GM12878 (cell line): ENCODE results near the gene FOXF1. TPM values are rescaled to one million over a fixed set of nuclear protein-coding genes. Genes with fewer than 3 reads are reported as not detected.

ENCODE experiments used
- ATAC-seq: fragments of 200-7000 bp; cut with Tn5 transposase; 3 replicates; pipeline ENCODE4 v1.9.1; 2020; ENCODE audit warnings: mild to moderate bottlenecking, moderate library complexity
- BruUV-seq: library from RNA; stranded (reverse); fragments of 400-500 nt; replicated peaks from 2 replicates; lab custom pipeline; 2021; lab: Mats Ljungman, UMichigan
- CTCF ChIA-PET: fragments of 300-600 bp; sonication (Branson Sonifier 250); formaldehyde crosslinking; extraction: SDS; loops from one replicate; lab custom pipeline; 2021; ENCODE audit warnings: inconsistent platforms; lab: Yijun Ruan, JAX
- POLR2A ChIA-PET: fragments of 350-600 bp; formaldehyde crosslinking; extraction: SDS; loops from one replicate; lab custom pipeline; 2021; ENCODE audit warnings: inconsistent platforms; lab: Charles Lee
- RAD21 ChIA-PET: fragments of 300-600 bp; sonication (Branson Sonifier 250); formaldehyde crosslinking; loops from one replicate; lab custom pipeline; 2023; ENCODE audit warnings: antibody characterized with exemption; ENCODE audit not compliant: unreplicated experiment; lab: Charles Lee
- SMC1A ChIA-PET: fragments of 300-600 bp; sonication (Branson Sonifier 250); formaldehyde crosslinking; loops from one replicate; lab custom pipeline; 2023; ENCODE audit not compliant: unreplicated experiment, uncharacterized antibody; lab: Charles Lee
- DNase-seq: peaks from one replicate; pipeline ENCODE4 v3.0.0-alpha.2; 2011; ENCODE audit warnings: low read depth, low spot score
- FAIRE-seq: peaks from 3 replicates; lab custom pipeline; 2011; peaks lifted over from hg19 to GRCh38; lab: Jason Lieb, UNC
- H2AFZ ChIP-seq: 2 replicates; pipeline ENCODE4 v1.6.0; 2011; ENCODE audit warnings: low read depth, low read length, control low read depth; ENCODE audit not compliant: control insufficient read depth
- H3K27ac ChIP-seq: 2 replicates; pipeline ENCODE4 v1.5.1; 2011; ENCODE audit warnings: control low read depth; ENCODE audit not compliant: control insufficient read depth, insufficient read depth
- H3K27me3 ChIP-seq, 2 experiments: replicated peaks in 1 of 2; 2 replicates each; pipeline versions ENCODE4 v1.6.0 to v1.6.1; 2011; ENCODE audit warnings: low read length in 1 of 2; ENCODE audit not compliant: control insufficient read depth in 2 of 2, insufficient read depth in 2 of 2
- H3K36me3 ChIP-seq, 2 experiments: 2 replicates each; pipeline ENCODE4 v1.5.1; 2011; ENCODE audit warnings: low read length in 1 of 2; ENCODE audit not compliant: control insufficient read depth in 2 of 2, insufficient read depth in 2 of 2
- H3K4me1 ChIP-seq: 2 replicates; pipeline ENCODE4 v1.6.1; 2011; ENCODE audit warnings: mild to moderate bottlenecking, low read length, moderate library complexity, mixed read lengths; ENCODE audit not compliant: control insufficient read depth, insufficient read depth
- H3K4me2 ChIP-seq: 2 replicates; pipeline ENCODE4 v1.6.0; 2011; ENCODE audit warnings: control low read depth; ENCODE audit not compliant: control insufficient read depth, insufficient read depth
- H3K4me3 ChIP-seq: fragments of 200-600 bp; sonication (generic); 2 replicates; pipeline ENCODE4 v1.5.1; 2016
- H3K79me2 ChIP-seq: 2 replicates; pipeline ENCODE4 v1.6.0; 2011; ENCODE audit warnings: low read length; ENCODE audit not compliant: control insufficient read depth, insufficient read depth
- H3K9ac ChIP-seq: 2 replicates; pipeline ENCODE4 v1.8.0; 2011; ENCODE audit warnings: low read length, control low read depth, mixed read lengths; ENCODE audit not compliant: control insufficient read depth, insufficient read depth
- H3K9me3 ChIP-seq: replicated peaks from 3 replicates; pipeline ENCODE4 v1.5.1; 2011; ENCODE audit warnings: mild to moderate bottlenecking, low read length; ENCODE audit not compliant: control insufficient read depth, insufficient read depth
- H4K20me1 ChIP-seq: 2 replicates; pipeline ENCODE4 v1.6.0; 2011; ENCODE audit not compliant: control insufficient read depth, insufficient read depth
- ASH2L ChIP-seq: fragments of 300-600, 200-600 bp; sonication (generic); IDR thresholded peaks from 2 replicates; pipeline ENCODE4 v1.6.1; 2017; ENCODE audit warnings: low read depth, mild to moderate bottlenecking, borderline replicate concordance
- CBFB ChIP-seq: IDR thresholded peaks from 2 replicates; pipeline ENCODE4 v1.6.1; 2016; ENCODE audit warnings: antibody characterized with exemption, low read depth
- GABPA ChIP-seq: IDR thresholded peaks from 2 replicates; pipeline ENCODE4 v1.6.1; 2014; ENCODE audit warnings: antibody characterized with exemption, low read depth, mild to moderate bottlenecking, inconsistent platforms
- HSF1 ChIP-seq: fragments of 150-350 bp; IDR thresholded peaks from 2 replicates; pipeline ENCODE4 v1.6.1; 2014; ENCODE audit warnings: mild to moderate bottlenecking, low read depth, low read length
- MEF2A ChIP-seq: IDR thresholded peaks from 2 replicates; pipeline ENCODE4 v1.6.1; 2011; ENCODE audit warnings: low read depth, mild to moderate bottlenecking, low read length, moderate library complexity; ENCODE audit not compliant: insufficient read depth
- MEF2B ChIP-seq: fragments of 450-650 bp; IDR thresholded peaks from 2 replicates; pipeline ENCODE4 v1.6.1; 2018; ENCODE audit warnings: mild to moderate bottlenecking, moderate library complexity; ENCODE audit not compliant: partially characterized antibody, poor library complexity, severe bottlenecking
- MYC ChIP-seq: IDR thresholded peaks from 2 replicates; pipeline ENCODE4 v1.6.1; 2011; ENCODE audit warnings: mild to moderate bottlenecking, low read length, moderate library complexity, inconsistent platforms; ENCODE audit not compliant: insufficient read depth, insufficient replicate concordance, insufficient read length, severe bottlenecking
- NR2F1 ChIP-seq: fragments of 450-650 bp; conservative IDR thresholded peaks from 2 replicates; pipeline ENCODE4 v1.6.1; 2017; ENCODE audit warnings: mild to moderate bottlenecking
- POU2F2 ChIP-seq: IDR thresholded peaks from 3 replicates; pipeline ENCODE4 v1.6.1; 2011; ENCODE audit warnings: low read depth, mild to moderate bottlenecking, low read length, borderline replicate concordance
- RAD51 ChIP-seq: fragments of 450-650 bp; IDR thresholded peaks from 2 replicates; pipeline ENCODE4 v1.6.1; 2016; ENCODE audit warnings: moderate library complexity, mild to moderate bottlenecking, inconsistent platforms
- SMAD5 ChIP-seq: IDR thresholded peaks from 2 replicates; pipeline ENCODE4 v1.6.1; 2016; ENCODE audit warnings: antibody characterized with exemption, low read depth
- SPI1 ChIP-seq: IDR thresholded peaks from 2 replicates; pipeline ENCODE4 v1.6.1; 2011; ENCODE audit warnings: low read depth, mild to moderate bottlenecking, low read length, moderate library complexity, borderline replicate concordance; ENCODE audit not compliant: insufficient read depth
- USF2 ChIP-seq: IDR thresholded peaks from 2 replicates; pipeline ENCODE4 v1.6.1; 2011; ENCODE audit warnings: low read depth, low read length, improper control_type of control experiment, borderline replicate concordance
- WRNIP1 ChIP-seq: IDR thresholded peaks from 2 replicates; pipeline ENCODE4 v1.6.1; 2011; ENCODE audit warnings: low read depth, low read length, improper control_type of control experiment, borderline replicate concordance
- WGBS: methylation state at CpG from one replicate; pipeline ENCODE4 v1.1.6; 2016; ENCODE audit warnings: low lambda C conversion rate; ENCODE audit not compliant: insufficient replicate concordance, insufficient coverage; ENCODE audit errors: missing lambda C conversion rate; 5-methylcytosine and 5-hydroxymethylcytosine counted together
- in situ Hi-C: fragments of 300-500 bp; cut with MboI; formaldehyde crosslinking; loops from 9 replicates; pipeline ENCODE4 v1.14.3; 2018; ENCODE audit warnings: mixed read lengths
- intact Hi-C: fragments of 100-400 bp; cut with micrococcal nuclease; formaldehyde crosslinking; loops from one replicate; pipeline ENCODE4 v1.14.2; 2022; ENCODE audit not compliant: unreplicated experiment
- polyA plus RNA-seq, 11 experiments: library from polyadenylated mRNA; depleted of rRNA in 4 of 11; unstranded in 6 of 11; stranded (reverse) in 5 of 11; fragments of >200 nt; fragmentation: Nextera tagmentation in 4 of 11; fragmentation: Illumina TruSeq in 1 of 11; extraction: Ambion mirVana in 4 of 11; extraction: Trizol in 1 of 11; gene quantifications; 1 replicate in 1 of 11; 2 replicates in 10 of 11; pipeline versions ENCODE4 v1.2.1 to v1.2.3, GENCODE V29; 2011 to 2016; ENCODE audit warnings: inconsistent platforms in 2 of 11, missing spikeins in 2 of 11, low read depth in 1 of 11
- total RNA-seq, 4 experiments: library from RNA; depleted of rRNA in 3 of 4; stranded (reverse); fragments of >200 nt in 3 of 4; fragmentation: Illumina TruSeq in 1 of 4; extraction: Trizol in 1 of 4; gene quantifications; 2 replicates each; pipeline versions ENCODE4 v1.2.1 to v1.2.3, GENCODE V29; 2013 to 2021
- TF ChIP-seq, protein P1 (sequence below): IDR thresholded peaks from 2 replicates; pipeline ENCODE4 v1.6.1; 2012; ENCODE audit warnings: low read depth, low read length, improper control_type of control experiment
- TF ChIP-seq, protein P2 (sequence below): IDR thresholded peaks from 2 replicates; pipeline ENCODE4 v1.6.1; 2011; ENCODE audit warnings: borderline replicate concordance, low read depth, mild to moderate bottlenecking, moderate library complexity, low read length; ENCODE audit not compliant: insufficient read depth, poor library complexity, severe bottlenecking

Gene FOXF1
- total and polyA plus RNA-seq, 10 of the 15 experiments (the other 5 are each of a cell fraction or from before 2014, with no cell fraction given), result 0.01 TPM; not detected in 9

DNA sequence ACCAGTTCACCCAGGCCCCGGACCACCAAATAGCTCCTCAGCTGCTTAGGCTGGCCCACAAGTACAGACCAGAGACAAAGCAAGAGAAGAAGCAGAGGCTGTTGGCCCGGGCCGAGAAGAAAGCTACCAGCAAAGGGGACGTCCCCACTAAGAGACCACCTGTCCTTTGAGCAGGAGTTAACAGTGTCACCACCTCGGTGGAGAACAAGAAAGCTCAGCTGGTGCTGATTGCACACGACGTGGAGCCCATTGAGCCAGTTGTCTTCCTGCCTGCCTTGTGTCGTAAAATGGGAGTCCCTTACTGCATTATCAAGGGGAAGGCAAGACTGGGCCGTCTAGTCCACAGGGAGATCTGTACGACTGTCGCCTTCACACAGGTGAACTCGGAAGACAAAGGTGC, 15.4 kb downstream of the FOXF1 start:
- Histone ChIP-seq H2AFZ (no peak overlapping the region), H3K79me2 (no peaks in the 10 kb centered on the region), H3K9ac (no peak overlapping the region)
- POLR2A ChIA-PET, result no interaction called here
- intact Hi-C loops, result no loop called here
- no TSS peak for BruUV-seq
- 41% methylated on average over 12 of the region's 12 CpGs for WGBS
- RAD21 ChIA-PET, result no interaction called here
- ATAC-seq, result no peak
- no peak for TF ChIP-seq NR2F1
- TF ChIP-seq USF2, result no peak
- no peak for TF ChIP-seq RAD51
- TF ChIP-seq, protein P1, sequence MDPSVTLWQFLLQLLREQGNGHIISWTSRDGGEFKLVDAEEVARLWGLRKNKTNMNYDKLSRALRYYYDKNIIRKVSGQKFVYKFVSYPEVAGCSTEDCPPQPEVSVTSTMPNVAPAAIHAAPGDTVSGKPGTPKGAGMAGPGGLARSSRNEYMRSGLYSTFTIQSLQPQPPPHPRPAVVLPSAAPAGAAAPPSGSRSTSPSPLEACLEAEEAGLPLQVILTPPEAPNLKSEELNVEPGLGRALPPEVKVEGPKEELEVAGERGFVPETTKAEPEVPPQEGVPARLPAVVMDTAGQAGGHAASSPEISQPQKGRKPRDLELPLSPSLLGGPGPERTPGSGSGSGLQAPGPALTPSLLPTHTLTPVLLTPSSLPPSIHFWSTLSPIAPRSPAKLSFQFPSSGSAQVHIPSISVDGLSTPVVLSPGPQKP, result no peak
- no peak for TF ChIP-seq WRNIP1
- TF ChIP-seq GABPA, result no peak
- TF ChIP-seq SPI1, result no peak
- no peak for TF ChIP-seq MYC
- TF ChIP-seq SMAD5, result no peak
- no peak for TF ChIP-seq CBFB
- TF ChIP-seq, protein P2, sequence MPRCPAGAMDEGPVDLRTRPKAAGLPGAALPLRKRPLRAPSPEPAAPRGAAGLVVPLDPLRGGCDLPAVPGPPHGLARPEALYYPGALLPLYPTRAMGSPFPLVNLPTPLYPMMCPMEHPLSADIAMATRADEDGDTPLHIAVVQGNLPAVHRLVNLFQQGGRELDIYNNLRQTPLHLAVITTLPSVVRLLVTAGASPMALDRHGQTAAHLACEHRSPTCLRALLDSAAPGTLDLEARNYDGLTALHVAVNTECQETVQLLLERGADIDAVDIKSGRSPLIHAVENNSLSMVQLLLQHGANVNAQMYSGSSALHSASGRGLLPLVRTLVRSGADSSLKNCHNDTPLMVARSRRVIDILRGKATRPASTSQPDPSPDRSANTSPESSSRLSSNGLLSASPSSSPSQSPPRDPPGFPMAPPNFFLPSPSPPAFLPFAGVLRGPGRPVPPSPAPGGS, result no peak
- TF ChIP-seq POU2F2, result no peak
- no peak for TF ChIP-seq MEF2A
- TF ChIP-seq ASH2L, result no peak
- no peak for TF ChIP-seq MEF2B
- no peak for TF ChIP-seq HSF1
- TF ChIP-seq, all 136 proteins: peak for 0
- FAIRE-seq (no peak), DNase-seq (no peak)
- Histone ChIP-seq H4K20me1 (no peaks in the 10 kb centered on the region), H3K27ac (no peak overlapping the region), H3K4me2 (no peak overlapping the region), H3K36me3 (no peaks in the 10 kb centered on the region), H3K4me3 (no peak overlapping the region), H3K27me3 (no peaks in the 10 kb centered on the region), H3K9me3 (no peaks in the 10 kb centered on the region), H3K4me1 (no peaks in the 10 kb centered on the region)
- in situ Hi-C loops, result no loop called here
- SMC1A ChIA-PET, result no interaction called here
- CTCF ChIA-PET, result no interaction called here
